Activated CD8-positive, alpha-beta memory T cell treated with anti-CD3 and anti-CD28 coated beads for 4 hours (primary cell): Measurements from ENCODE around the gene CTNNBL1.

Experiments
- DNase-seq, 2 donors: peaks; one replicate each; pipeline ENCODE4 v3.0.0-alpha.2; 2020; ENCODE audit warnings: low read depth in 2 of 2

The CTNNBL1 gene

DNA sequence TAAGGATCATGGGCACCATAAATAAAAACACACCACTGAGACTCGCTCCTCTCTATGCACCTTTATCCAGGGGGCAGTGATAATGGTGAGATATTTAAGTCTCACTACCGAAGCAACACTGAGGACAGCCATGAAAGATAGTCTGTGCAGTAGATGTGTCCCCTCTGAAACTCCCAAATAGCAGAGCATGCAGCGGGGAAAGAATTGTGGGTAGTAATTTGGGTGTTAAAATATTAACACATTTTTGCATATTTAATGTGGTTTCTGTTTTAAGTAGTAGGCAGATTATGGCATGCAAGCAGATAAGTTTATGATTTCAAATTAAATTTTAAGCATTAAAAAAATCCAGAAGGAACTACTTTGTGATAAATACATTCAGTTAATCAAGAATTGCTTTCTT, 82.7 kb downstream of the CTNNBL1 start:
- no peak for DNase-seq

DNA sequence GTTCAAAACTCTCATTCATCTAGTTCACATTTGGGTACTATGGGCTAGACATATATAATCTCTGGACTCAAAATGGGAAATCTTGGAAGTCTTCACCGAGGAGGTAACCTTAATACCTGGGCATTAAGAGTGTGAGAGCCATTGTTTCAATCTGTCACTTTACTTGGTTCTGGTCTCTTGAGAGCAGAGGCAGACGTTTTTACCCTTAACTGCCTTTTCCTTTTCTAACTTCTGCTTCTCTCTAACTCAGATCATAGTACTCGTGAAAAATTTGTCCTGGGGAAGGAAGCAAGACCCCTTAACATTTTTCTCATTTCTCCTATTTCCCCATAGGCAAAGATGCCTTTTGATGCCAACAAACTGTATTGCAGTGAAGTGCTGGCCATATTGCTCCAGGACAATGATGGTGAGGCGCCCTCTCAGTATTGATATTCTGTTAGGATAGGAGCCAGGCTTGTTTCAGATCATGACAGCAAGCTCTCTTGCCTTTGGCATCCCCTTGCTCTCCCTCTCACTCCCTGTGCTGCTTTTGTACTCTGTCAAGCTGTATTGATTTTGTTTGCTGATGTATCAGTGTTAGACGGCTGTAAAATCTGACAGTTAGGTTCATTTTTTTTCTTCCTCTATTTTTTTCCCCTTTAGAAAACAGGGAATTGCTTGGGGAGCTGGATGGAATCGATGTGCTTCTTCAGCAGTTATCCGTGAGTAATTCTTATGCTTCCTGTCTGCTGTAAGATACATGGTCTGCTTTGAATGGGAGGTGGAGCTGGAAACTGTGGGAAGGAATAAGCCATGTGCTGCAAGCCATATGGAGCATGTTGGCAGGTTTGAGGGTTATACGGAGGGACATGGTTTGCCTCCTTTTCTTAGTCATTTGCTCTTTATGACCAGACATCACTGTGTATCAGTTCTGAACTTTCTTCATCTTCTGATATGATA, 83.5 kb downstream of the CTNNBL1 start:
- no peak for DNase-seq

DNA sequence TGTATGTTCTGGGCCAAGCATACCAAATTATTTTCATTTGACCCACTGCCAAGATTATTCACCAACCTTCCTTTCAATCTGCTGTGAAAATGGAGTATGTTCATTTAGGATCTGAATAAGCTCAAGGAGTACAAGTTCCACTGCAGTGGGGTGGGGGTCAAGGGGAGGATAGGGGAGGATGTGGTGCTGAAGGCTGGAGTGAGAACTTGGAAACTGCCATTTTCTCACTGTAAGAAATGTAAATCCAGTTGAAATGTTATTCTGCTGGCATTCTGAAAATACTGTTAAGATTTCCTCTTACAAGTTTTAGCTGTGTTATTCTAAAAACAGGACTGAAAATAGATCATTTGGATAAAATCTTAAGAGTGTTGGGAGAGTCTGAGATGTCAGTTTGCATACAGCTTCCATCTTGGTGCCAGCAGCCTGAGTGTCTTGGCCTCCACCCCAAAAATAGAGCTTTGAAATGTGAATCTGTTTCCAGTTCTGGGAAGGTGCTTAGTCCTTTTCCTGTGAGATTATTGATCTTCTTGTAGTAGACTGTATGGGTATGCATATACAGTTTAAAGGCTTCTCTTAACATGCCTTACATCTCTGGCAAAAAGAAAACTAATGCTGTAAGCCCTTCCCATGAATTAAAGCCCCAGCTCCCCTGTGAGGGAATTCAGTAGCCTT, 84.3 kb downstream of the CTNNBL1 start:
- no peak for DNase-seq

DNA sequence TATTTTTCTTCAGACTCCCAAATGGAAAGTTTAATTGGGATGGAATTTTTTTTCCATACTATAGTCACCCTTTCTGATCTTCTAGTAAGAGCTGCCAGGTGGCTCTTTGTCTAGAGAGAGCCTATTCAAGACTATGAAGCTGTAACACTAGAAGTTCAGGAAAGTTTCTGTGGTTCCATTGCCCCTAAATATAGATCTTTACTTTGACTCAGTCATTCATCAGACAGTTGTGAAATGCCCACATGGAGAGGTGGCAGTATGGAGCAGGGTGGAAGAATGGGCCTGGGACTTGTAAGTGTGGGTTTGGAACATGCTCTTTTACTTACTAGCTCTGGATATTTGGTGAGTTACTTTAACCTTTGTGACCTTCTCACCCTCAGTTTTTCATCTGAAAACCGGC, 87.8 kb downstream of the CTNNBL1 start:
- no peak for DNase-seq

DNA sequence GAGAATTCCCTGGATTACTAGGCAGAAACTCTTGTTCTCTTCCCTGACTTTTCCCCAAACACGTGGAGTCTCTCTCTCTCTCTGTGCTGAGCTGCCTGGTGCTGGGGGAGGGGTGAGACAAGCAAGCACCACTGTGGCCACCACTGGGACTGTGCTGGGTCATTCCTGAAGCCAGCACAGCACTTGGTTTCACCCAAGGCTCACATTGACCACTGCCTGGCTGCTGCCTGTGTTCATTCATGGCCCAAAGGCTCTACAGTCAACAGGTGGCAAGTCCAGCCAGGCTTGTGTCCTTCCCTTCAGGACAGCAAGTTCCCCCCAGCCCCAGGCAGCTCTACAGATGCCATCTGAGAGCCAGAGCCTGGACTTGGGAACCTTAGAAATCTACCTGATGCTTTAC, 92.2 kb downstream of the CTNNBL1 start:
- no peak for DNase-seq

DNA sequence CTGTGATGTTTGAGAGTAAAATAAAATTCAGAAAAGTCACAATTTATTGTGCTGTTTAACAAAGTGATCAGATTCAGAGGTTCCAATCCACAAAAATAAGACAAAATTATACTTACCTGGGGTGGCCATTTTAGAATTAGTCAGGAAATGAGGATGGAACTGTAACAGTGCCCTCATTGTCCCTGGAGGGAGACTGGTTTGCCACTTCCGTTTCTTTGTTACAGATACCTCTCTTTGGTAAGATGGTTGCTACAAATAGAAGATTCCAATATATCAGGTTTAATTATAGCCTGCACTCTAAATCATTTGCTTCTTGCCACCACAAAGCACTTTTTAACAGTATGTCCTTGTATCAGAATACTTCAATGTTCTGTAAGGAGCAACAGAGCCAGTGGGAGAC, 95.6 kb downstream of the CTNNBL1 start:
- no peak for DNase-seq

DNA sequence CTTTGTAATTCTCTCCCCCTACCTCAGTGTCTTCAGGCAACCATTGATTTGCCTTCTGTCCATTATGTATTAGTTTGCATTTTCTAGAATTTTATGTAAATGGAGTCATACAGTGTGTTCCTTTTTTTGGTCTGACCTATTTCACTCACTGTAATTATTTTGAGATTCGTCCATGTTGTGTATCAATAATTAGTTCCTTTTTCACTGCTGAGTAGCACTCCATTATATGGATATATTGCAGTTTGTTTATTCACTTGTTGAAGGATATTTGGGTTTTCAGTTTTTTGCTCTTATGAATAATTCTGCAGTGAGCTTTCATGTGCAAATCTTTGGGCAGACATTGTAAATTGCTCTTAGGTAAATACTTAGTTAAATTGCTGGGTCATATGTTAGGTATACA, 97.1 kb downstream of the CTNNBL1 start:
- DNase-seq, result no peak

DNA sequence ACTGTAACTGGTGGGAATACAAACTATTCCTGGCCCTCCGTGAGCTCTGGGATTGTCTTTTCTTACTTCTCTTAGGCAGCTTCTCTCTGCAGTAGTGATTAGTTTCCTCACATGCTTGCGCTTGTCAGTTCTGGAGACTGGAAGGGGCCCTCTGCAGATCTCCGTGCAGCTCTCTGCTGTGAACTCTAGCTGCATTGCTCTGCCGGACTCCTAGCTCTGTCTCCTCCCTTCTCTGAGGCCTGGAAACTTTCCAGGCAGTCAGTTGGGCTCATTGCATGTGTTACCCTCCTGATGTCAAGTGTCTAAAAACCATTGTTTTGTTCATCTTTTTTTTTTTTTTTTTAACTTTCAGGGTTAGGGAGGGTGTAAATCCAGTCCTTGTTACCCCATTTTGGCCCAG, 102.3 kb downstream of the CTNNBL1 start:
- DNase-seq, result no peak

DNA sequence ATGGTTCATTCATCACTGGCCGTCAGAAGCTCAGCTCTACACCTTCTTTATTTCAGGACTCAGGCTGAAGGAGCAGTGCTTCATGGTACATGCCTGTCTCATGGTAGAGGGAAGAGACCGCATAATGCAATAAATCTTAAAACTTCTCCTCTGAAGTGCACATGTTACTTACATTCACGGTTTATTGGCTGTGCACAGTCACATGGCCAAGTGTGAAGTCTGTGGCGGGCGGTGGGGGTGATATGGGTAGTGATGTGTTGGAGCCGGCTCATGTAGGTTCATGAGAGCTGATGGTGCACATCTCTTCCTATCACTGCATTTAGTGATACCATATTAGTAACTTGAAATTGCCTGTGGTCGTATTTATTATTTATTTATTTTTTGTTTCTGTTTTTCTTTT, 102.9 kb downstream of the CTNNBL1 start:
- DNase-seq, result no peak

DNA sequence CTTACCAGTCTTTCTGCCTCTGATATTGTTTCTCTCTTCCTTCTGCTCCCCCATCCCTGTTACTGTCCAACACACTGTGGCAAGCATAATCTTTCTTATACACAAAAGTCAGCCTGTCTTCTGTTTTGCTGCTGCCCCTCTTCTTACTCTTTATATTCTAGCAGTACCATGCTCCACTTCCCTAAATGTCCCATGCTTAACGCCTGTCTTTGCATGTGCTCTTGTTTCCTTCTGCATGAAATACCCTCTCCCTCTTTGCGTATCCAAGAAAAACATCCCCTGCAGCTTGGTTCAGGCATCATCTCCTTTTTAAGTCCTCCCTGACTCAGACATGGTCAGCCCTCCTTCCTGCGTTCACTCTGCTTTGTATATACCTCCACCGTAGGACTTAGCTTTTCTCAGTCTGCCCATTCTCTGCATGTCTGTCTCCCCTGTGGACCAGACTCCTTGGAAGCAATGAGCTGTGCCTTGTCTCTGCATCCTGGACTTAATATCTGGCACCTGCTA, 103.9 kb downstream of the CTNNBL1 start:
- DNase-seq, result no peak

DNA sequence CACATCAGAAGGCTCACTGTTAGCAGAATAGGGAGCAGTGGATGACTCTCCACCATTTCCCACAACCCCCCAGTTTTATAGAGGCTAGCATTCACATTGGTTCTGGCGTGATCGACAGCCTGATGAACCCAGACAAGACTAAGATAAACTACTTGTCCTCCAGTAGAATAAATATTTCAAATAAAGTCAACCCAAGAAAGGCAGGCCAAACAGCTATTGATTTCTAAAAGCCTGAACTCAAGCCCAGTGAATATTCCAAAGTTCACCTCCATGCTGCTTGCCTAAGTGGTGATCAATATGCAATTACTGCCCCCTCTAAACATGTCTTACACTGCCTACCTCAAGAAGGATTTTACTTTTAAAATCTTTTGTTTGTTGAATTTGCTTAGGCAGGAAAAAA, 104.5 kb downstream of the CTNNBL1 start:
- no peak for DNase-seq

DNA sequence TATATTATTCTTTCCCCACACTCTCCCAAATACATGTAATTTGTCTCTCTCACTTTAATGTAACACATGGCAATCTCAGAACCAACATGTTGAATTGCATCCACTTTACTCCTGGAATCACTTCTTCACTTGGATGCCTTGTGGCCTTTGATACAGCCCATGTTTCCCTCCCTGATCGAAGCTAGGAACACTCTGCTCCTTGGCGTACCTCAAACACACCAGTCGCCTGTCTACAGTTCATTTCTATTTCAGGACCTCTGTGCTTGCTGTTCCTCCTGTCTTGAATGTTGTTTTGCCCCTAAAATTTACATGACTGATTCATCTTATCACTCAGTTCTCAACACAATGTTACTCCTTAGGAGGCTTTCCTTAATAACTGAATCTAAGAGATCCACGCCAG, 106.8 kb downstream of the CTNNBL1 start:
- DNase-seq, result no peak

DNA sequence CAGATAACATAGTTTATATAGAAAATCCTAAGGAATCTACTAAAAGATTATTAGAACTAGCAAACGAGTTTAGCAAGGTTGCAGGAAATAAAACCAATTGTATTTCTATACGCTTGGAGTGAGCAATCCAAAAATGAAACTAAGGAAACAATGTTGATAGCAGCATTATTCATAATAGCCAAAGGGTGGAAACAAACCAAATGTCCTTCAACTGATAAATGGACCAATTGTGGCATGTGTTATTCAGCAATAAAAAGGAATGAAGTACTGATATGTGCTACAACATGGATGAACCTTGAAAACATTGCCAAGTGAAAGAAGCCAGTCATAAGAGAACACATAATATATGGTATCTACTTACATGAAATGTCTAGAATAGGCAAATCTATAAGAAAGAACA, 108.1 kb downstream of the CTNNBL1 start:
- no peak for DNase-seq

DNA sequence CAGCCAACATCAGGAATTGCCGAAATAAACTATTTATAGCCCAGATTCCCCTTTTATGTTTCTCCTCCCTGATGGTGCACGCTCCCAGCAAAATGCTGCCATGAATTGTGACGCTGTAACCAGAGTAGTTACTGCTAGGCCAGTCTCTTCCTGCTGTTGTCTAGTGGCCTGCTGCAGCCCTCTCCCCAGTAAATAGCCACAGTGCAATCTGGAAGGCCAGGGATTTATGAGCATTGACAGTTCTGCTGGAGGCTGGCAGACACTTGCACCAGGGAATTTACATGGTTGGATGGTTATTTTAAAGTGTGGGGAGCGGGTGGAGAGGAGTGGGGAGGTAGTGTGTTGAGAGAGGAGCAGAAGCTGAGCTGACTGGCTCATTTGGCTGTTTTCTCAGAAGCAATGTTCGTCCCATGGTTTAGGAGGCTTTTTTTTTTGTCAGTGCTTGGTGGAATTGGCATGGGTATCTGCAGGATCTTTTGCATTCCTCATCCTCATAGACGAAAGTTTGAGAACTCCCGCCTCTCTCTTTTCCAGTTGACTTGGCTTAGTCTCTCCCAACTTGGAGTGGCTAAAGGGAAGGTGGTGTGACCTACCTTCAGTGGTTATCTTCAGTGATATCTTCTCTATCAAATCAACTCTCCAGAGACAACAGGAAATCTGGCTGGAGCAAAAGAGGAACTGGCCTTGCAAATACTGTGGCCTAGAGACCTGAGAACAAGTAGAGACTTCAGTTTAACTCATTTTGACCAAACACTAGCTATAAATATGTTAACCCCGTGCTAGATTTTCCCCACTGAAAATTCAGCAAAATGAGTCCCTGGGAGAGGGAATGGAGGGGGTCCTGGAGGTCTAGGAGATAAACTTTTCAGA, 109.8 kb downstream of the CTNNBL1 start:
- DNase-seq, result no peak

DNA sequence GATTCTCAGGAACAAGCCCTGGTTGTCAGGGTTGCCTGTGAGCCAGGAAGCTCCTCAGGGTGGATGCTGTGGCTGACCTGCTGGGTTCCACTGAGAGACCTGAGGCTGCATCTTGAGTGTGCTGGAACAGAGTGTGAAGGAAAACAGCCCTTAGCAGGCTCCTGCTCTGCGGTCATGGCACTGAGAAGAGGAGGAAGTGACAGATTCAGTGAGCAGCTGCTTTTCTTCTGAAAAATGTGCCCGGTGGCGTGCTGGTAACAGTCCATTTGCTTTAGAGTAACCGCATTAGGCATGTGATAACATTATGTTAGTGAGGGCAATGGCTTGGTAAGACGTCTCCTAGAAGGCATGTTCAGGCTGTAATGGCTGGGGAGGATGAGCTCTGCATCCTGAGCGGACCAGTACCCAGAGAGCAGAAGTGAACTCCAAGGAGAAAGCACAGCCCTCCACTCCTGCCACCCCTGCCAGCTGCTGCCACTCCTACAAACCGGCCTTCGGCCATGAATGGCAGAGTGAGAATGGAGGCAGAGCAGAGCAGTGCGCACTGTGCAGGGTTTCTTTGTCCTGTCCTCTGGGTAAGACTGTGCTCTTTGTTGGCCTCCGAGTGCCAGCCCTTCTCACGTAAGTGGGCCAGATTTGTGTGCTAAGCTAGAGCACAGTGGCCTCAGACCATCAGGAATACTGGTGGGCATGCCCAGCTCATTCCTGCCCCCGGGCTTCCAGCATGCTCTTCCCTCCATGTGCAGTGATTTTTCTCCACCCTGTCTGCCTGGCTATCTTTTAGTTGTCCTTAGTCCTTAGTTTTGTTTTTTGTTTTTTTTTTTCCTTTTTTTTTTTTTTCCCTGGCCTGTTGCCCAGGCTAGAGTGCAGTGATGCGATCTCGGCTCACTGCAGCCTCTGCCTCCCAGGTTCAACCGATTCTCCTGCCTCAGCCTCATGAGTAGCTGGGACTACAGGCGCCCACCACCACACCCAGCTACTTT, 111.0 kb downstream of the CTNNBL1 start:
- DNase-seq, result no peak

DNA sequence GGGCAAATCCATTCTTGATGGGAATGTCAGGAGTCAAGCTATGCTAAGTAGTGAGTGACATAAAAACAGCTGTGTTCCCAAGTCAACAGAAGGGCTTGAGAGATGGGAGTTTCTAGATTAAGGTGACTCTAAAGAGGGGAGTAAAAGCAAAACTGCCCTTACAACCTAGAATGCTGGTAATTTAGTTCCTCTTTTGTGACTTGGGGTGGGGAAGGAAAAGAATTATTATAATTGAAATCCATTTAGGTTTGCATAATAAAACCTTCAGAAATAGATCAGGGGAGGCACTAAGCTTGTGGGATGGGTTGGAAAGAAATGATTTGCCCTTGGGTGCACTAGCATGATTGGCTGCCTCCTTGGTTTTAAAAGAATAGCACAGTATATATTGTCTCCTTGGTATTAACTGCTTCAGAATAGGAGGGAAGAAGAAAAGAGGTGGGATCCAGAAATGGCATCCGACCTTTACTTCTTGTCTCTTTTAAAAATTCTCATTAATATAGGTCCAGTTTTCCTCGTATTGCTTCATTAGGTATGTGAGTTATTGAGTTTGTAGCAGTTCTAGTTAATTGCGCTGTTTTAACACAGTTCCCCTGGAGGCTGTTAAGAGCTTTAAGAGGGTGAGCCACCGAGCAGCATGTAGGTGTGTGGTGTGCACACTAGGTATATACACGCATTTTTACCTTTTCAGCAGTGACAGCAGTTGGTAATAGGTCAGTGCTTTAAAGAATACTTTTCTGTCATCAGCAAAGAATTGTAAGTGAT, 113.8 kb downstream of the CTNNBL1 start:
- DNase-seq, result no peak

DNA sequence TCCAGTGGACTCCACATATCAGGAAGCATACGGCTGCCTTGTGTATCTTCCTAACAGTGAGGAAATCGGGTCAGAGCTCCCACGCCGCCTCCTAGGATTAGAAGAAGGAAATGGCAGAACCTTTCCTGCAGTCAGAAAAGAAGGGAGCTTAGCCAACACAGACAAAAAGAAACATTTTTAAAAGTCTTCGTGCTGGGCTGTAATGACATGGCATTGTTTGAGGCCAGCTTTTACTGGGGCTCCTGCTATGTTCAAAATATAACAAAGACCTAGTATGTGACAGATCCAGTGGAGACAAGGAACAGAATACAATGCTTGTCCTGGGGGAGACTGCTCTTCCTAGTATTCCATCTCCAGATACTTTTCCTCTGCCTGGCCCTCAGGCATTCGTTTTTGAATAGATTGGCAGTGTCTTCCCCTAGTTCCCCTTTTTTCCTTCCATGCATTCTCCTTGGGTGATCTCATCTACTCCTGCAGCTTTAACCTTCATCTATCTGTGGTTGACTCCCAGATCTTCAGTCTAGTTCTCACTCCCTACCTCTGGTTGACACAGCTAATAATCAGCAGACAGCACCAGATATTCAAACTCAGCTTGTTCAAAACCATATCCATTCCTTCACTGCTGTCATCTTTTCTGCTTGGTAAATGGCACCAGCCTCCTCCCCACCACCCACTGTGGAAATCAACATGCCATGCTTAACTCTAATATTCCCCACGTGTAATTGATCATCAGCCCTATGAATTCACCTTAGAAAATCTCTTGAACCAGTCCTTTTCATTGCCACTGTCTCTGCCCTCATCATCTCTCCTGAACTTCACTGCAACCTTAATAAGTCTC, 114.6 kb downstream of the CTNNBL1 start:
- no peak for DNase-seq

DNA sequence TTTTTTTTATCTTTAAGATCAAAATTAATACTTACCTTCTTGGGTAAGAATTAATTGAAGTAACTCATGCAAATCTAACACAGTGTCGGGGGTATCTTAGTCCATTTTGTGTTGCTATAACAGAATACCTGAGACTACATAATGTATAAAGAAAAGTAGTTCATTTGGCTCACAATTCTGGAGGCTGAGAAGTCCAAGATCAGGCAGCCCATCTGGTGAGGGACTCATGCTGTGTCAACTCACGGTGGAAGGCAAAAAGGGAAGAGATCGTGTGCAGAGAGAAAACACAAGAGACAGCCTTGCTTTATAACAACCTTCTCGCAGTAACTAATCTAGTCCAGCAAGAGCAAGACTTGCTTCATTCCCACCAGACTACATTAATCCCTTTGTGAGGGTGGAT, 116.2 kb downstream of the CTNNBL1 start:
- no peak for DNase-seq

DNA sequence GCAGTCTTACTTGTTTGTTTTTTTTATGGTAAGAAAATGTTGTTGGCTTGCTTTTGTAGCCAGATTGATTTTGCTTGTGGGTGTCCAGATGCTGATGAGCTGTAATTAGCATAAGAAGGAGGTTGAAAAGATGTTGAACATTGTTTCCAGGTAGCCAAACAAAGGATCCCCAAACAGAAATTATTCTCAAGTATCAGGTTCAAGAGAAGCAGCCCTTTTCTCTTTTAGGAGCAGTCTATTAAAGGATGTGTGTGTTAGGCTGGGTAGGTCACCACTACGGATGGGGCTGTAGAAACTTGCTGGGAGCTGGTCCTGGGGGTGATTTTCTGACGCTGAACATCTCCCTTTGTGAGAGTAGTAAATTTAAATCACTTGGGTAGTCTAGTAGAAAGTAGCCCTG, 122.2 kb downstream of the CTNNBL1 start:
- DNase-seq, result no peak
